Right ventricle myocardium inferior (tissue), 1 donor: ENCODE measurements around the gene CLK4. TPM values are rescaled to one million over a fixed set of nuclear protein-coding genes. Genes with fewer than 3 reads are reported as not detected.
A peak's percentile ranks its signal among the peaks of the same experiment; 100 is the strongest.

Experiments used
- ATAC-seq: fragments of 200-7000 bp; cut with Tn5 transposase; one replicate; pipeline ENCODE4 v1.9.1; 2020; ENCODE audit warnings: mild to moderate bottlenecking, moderate library complexity
- DNase-seq: peaks from one replicate; pipeline ENCODE4 v3.0.0; 2021; ENCODE audit errors: missing footprints
- intact Hi-C: fragments of 100-400 bp; cut with DNase I; formaldehyde crosslinking; loops from one replicate; pipeline ENCODE4 v1.11.0; 2022
- total RNA-seq: library from RNA; stranded (reverse); fragmentation: NEBNext Ultra II Directional; extraction: Animal tissue kit (Norgen Biotek cat#: 25700); gene quantifications from one replicate; pipeline ENCODE4 v1.2.1, GENCODE V29; 2021
- donor health status: DM: no; HTN: yes; CAD: no; lungs with severe emphysema.

Gene CLK4
- total RNA-seq, 1 donor from 2014 or later: 20.5 TPM

DNA sequence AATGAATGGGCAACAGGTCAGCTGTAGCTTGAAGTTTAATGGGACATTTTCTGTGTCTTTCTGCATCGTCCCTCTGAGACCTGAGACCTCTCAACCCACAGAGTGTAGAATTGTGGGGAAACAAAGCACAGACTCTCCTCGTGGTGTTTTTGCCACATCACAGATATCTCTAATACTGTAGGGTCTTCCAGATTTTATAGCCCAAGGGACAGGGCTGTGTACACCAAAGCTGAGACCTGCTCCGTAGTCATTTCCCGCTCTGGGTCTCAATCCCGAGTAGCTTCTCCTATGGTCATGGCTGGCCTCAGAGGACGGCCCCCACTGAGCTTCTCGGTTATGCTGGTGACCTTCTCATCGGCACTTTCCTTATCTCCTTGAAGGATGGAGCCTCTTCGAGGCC is 14.9 kb upstream of the CLK4 start:
- intact Hi-C loops: no loop called here
- no peak for ATAC-seq
- no peak for DNase-seq

DNA sequence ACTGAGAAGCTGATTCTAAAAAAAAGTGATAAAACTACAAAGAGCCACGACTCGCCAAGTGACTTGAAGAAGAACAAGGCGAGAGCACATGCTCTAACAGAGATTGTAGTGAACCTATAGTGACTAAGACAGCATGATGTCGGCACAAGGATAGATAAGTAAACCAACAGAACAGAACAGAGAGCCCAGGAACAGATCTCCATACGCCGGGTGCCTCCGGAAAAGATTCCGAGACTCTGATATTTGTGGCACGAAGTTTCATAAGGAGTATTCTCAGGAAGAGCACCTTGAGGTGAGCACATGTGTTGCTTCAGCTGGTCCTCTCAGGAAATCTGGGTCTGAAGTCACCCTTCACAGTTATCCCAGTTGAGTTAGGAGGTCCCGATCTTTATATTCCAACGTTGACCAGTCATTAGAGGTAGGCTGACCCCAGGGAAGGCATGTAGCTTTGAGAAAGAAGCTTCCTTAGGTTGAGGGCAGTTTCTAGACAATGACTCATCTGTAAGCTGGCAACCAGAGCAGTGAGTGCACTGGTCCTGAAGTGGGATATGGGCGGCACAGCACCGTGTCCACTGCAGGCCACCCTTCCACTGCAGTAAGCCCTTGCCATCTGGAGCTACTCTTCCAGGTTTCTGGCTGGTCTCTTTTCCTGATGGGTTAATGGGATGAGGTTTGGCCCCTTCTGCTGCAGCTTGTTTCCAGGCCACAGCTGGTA is 13.6 kb upstream of the CLK4 start:
- intact Hi-C loops: no loop called here
- ATAC-seq (no peak), DNase-seq (no peak)

GRCh38 chr5:178637356-178638074 is 10.7 kb upstream of the CLK4 start:
- intact Hi-C loops: no loop called here
- no peak for ATAC-seq
- DNase-seq: no peak

GRCh38 chr5:178632285-178632684 is 5.4 kb upstream of the CLK4 start:
- DNase-seq (no peak), ATAC-seq (no peak)
- intact Hi-C loops: no loop called here

DNA sequence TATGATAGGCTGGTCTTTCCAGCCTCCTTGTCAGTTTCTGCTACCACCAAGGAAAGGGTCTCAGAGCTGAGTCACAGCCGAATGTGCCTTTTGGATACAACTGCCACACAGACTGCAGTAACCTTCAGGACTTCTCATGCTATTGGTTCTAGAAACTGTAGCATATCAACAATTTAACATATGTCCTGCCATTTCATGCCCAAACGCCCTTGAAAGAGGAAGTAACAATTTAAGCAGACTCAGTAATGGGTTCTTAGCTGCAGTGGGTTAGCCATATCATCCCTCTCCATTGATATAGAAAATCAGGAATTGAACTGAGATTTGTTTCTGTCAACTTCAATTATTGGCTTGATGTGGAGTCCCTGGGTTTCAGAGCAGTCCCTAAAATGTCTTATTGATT is 4.1 kb upstream of the CLK4 start:
- no peak for ATAC-seq

DNA sequence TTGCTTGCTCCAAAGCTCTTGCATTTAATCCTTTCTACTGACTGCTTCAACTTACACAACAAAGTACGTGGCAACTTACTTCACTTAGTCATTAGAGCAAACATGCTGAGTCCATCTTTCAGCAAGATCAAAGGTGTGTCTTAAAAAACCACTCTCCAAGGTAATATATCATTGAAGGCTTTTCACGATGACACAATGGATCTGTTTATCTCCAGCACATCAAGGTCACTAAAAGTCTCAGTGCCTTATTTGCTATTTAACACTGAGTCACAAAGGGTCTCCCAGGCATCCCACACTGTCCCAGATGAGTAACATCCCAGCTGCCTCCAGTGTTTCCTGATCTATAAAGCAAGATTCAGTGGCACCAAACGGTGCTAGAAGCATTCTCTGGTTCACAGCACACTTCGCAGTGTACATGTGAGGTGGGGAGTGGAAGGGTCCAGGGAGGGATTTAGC is 3.7 kb upstream of the CLK4 start:
- intact Hi-C loops: no loop called here
- DNase-seq: no peak
- no peak for ATAC-seq

More for the DNA sequence above, 4.1 kb upstream of the CLK4 start:
- DNase-seq: no peak
- intact Hi-C loops: no loop called here

DNA sequence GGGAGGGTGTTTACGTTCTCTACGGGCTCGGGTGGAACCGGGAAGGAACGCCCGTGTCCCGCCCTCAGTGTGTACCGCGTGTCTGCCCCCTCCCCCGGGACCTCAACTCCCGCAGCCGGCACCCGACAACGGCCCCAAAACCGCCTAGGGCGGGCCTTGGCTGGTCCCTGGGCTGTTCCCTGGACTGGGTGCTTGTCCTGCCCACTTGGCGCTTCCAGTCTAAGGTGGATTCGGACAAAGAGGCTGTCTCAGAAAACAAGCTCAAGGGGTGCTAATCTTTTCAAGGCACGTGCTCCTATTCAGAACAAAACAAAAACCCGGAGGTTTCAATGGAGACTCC is 379 bp upstream of the CLK4 start:
- no peak for ATAC-seq
- intact Hi-C loops: loop anchor here (5.0 kb wide), 1 partner anchor 230 kb away; the partner anchor contains the start of gene ZNF354B
- no peak for DNase-seq

GRCh38 chr5:178625679-178626483 is 969 bp downstream of the CLK4 start:
- DNase-seq (no peak), ATAC-seq (peak; percentile 15)
- intact Hi-C loops: loop anchor here (1.0 to 5.0 kb wide), 2 partner anchors 104 to 231 kb away; partner anchors contain the start of genes ZNF354A and ZNF354B

- ATAC-seq (no peak), DNase-seq (no peak)
- intact Hi-C loops: loop anchor here (5.0 kb wide), 1 partner anchor 232 kb away; the partner anchor contains the start of gene ZNF354B
Observed at GRCh38 chr5:178624631-178625546, 2.0 kb downstream of the CLK4 start.

- intact Hi-C loops: no loop called here
Observed at GRCh38 chr5:178622679-178623247, 4.1 kb downstream of the CLK4 start.

GRCh38 chr5:178619390-178619789 is 7.5 kb downstream of the CLK4 start:
- intact Hi-C loops: no loop called here
- DNase-seq (no peak), ATAC-seq (no peak)

More at GRCh38 chr5:178622679-178623247, 4.1 kb downstream of the CLK4 start:
- no peak for ATAC-seq
- DNase-seq: no peak

- intact Hi-C loops: no loop called here
- DNase-seq (no peak), ATAC-seq (no peak)
Observed at GRCh38 chr5:178612299-178612698, 14.6 kb downstream of the CLK4 start.

- ATAC-seq (peak; percentile 31), DNase-seq (no peak)
- intact Hi-C loops: no loop called here
Observed at GRCh38 chr5:178606269-178606668, 20.6 kb downstream of the CLK4 start.

- DNase-seq (no peak), ATAC-seq (no peak)
- intact Hi-C loops: no loop called here
Observed at GRCh38 chr5:178605788-178606187, 21.1 kb downstream of the CLK4 start.

- ATAC-seq (no peak), DNase-seq (no peak)
- intact Hi-C loops: no loop called here
Observed at GRCh38 chr5:178602752-178603151, 24.1 kb downstream of the CLK4 start.

DNA sequence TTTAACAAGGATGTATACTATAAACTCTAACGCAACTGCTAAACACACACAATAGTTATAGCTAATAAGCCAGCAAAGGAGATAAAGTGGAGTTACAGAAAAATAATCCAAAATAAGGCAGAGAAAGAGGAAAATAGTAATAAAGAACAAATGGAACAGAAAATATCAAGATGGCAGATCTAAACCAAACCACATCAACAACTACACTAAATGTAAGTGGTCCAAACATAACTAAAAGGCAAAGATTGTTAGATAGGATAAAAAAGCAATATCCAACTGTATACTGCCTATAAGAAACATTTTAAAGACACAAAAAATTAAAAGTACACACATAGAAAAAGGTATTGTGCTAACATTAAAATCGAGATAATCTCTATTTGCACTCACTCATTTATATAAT is 31.1 kb downstream of the CLK4 start:
- DNase-seq (no peak), ATAC-seq (no peak)
- intact Hi-C loops: no loop called here

DNA sequence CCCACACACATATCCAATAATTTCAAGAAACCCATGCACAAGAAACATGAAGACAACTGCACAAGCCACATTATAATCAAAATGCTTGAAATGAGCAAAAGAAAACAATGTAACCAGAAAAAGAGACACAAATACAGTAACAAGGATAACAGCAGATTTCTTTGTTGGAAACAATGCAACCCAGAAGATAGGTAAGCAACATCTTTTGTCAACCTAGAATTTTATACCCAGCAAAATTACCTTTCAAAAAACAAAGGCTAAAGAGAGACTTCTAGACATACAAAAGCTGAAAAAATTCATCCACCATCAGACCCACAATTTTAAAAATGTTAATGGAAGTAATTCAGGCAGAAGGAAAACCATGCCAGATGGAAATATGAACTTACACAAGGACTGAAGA is 31.7 kb downstream of the CLK4 start:
- intact Hi-C loops: no loop called here
- no peak for ATAC-seq
- DNase-seq: no peak

DNA sequence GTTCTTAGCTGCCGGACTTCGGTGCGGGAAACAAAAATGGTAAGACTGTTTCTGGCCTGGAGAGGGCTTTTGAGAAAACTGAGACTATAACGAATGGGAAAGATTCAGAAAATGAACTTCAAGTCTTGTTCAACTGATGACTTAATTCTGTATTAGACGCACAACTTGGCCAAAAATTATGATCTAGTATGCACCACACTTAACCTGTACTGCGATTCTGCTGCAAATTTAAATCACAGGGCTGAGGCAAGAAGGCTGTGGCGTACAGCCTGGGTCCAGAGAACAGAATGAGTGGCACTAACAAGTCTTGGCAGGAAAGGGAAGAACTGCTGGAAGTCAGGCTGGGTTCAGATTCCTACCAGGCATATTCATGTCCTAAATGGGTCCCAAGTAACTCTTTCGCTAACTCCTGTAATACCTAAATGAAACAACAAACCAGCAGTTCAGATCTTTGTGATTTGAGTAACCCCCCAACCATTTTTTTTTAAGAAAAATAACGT is 35.9 kb downstream of the CLK4 start:
- intact Hi-C loops: loop anchor here (1.0 to 2.0 kb wide), 4 partner anchors 38 to 354 kb away; no protein-coding TSS in a partner anchor
- DNase-seq (no peak), ATAC-seq (peak; percentile 30)
